Trophoblast cell (in vitro differentiated cells and primary cell): ENCODE results near the gene MED10.

Source experiments
- DNase-seq, 2 donors: peaks; one replicate each; pipeline ENCODE4 v3.0.0-alpha.2; 2016
- H2AFZ ChIP-seq: 2 replicates; pipeline ENCODE4 v1.6.1; 2013; ENCODE audit warnings: low read length, moderate library complexity, mild to moderate bottlenecking; ENCODE audit not compliant: insufficient read depth, poor library complexity
- H2AK5ac ChIP-seq: 2 replicates; pipeline ENCODE4 v1.6.1; 2013; ENCODE audit warnings: mild to moderate bottlenecking, low read length
- H2BK120ac ChIP-seq: 2 replicates; pipeline ENCODE4 v1.6.1; 2013; ENCODE audit warnings: low read length, mild to moderate bottlenecking, moderate library complexity; ENCODE audit not compliant: insufficient read depth, poor library complexity
- H2BK12ac ChIP-seq: 2 replicates; pipeline ENCODE4 v1.6.1; 2013; ENCODE audit warnings: mild to moderate bottlenecking, low read length, moderate library complexity
- H2BK5ac ChIP-seq: 2 replicates; pipeline ENCODE4 v1.6.1; 2013; ENCODE audit warnings: low read length, low read depth, moderate library complexity, mild to moderate bottlenecking; ENCODE audit not compliant: poor library complexity
- H3K14ac ChIP-seq: 2 replicates; pipeline ENCODE4 v1.6.1; 2013; ENCODE audit warnings: mild to moderate bottlenecking, low read length
- H3K18ac ChIP-seq: 2 replicates; pipeline ENCODE4 v1.6.1; 2013; ENCODE audit warnings: mild to moderate bottlenecking, low read length
- H3K23ac ChIP-seq: 2 replicates; pipeline ENCODE4 v1.6.1; 2013; ENCODE audit warnings: low read length
- H3K27ac ChIP-seq: 2 replicates; pipeline ENCODE4 v1.5.1; 2013; ENCODE audit warnings: low read depth, mild to moderate bottlenecking, inconsistent platforms, low read length, moderate library complexity
- H3K27me3 ChIP-seq: 2 replicates; pipeline ENCODE4 v1.6.1; 2013; ENCODE audit warnings: inconsistent platforms, mild to moderate bottlenecking, low read length, moderate library complexity; ENCODE audit not compliant: insufficient read depth
- H3K36me3 ChIP-seq, 2 experiments: 1 replicate in 1 of 2; 2 replicates in 1 of 2; pipeline ENCODE4 v1.6.1; 2013; ENCODE audit warnings: low read length in 2 of 2, mild to moderate bottlenecking in 2 of 2, moderate library complexity in 1 of 2; ENCODE audit not compliant: insufficient read depth in 2 of 2, control insufficient read depth in 1 of 2
- H3K4ac ChIP-seq: 2 replicates; pipeline ENCODE4 v1.6.1; 2013; ENCODE audit warnings: low read depth, mild to moderate bottlenecking, low read length, moderate library complexity
- H3K4me1 ChIP-seq, 2 experiments: 1 replicate in 1 of 2; 2 replicates in 1 of 2; pipeline ENCODE4 v1.6.1; 2013; ENCODE audit warnings: low read length in 2 of 2, mild to moderate bottlenecking in 2 of 2, moderate library complexity in 1 of 2; ENCODE audit not compliant: insufficient read depth in 2 of 2, control insufficient read depth in 1 of 2
- H3K4me2 ChIP-seq: 2 replicates; pipeline ENCODE4 v1.6.1; 2013; ENCODE audit warnings: inconsistent platforms, mild to moderate bottlenecking, low read length, moderate library complexity
- H3K4me3 ChIP-seq: 2 replicates; pipeline ENCODE4 v1.5.1; 2013; ENCODE audit warnings: mild to moderate bottlenecking, low read depth, low read length, inconsistent platforms
- H3K79me1 ChIP-seq: one replicate; pipeline ENCODE4 v1.6.1; 2013; ENCODE audit warnings: low read length
- H3K79me2 ChIP-seq: 2 replicates; pipeline ENCODE4 v1.6.1; 2013; ENCODE audit warnings: low read length, mild to moderate bottlenecking; ENCODE audit not compliant: control insufficient read depth, insufficient read depth, poor library complexity
- H3K9ac ChIP-seq: 2 replicates; pipeline ENCODE4 v1.6.1; 2013; ENCODE audit warnings: mild to moderate bottlenecking, low read length
- H3K9me3 ChIP-seq: 2 replicates; pipeline ENCODE4 v1.6.1; 2013; ENCODE audit warnings: low read depth, mild to moderate bottlenecking, control low read depth, inconsistent platforms, low read length; ENCODE audit not compliant: insufficient read depth
- H4K12ac ChIP-seq: 2 replicates; pipeline ENCODE4 v1.6.1; 2013; ENCODE audit warnings: low read depth, mild to moderate bottlenecking, low read length, moderate library complexity
- H4K8ac ChIP-seq: 2 replicates; pipeline ENCODE4 v1.6.1; 2013; ENCODE audit warnings: low read depth, mild to moderate bottlenecking, low read length, moderate library complexity
- H4K91ac ChIP-seq: one replicate; pipeline ENCODE4 v1.6.1; 2013; ENCODE audit warnings: low read depth, mild to moderate bottlenecking, low read length, moderate library complexity
- WGBS: extraction: QIAGEN DNeasy Blood & Tissue Kit; methylation state at CpG from one replicate; pipeline ENCODE4 v1.1.7; 2013; ENCODE audit warnings: missing lambda C conversion rate; ENCODE audit not compliant: insufficient read length, insufficient coverage; ENCODE audit errors: extremely low coverage; 5-methylcytosine and 5-hydroxymethylcytosine counted together

MED10 gene

DNA sequence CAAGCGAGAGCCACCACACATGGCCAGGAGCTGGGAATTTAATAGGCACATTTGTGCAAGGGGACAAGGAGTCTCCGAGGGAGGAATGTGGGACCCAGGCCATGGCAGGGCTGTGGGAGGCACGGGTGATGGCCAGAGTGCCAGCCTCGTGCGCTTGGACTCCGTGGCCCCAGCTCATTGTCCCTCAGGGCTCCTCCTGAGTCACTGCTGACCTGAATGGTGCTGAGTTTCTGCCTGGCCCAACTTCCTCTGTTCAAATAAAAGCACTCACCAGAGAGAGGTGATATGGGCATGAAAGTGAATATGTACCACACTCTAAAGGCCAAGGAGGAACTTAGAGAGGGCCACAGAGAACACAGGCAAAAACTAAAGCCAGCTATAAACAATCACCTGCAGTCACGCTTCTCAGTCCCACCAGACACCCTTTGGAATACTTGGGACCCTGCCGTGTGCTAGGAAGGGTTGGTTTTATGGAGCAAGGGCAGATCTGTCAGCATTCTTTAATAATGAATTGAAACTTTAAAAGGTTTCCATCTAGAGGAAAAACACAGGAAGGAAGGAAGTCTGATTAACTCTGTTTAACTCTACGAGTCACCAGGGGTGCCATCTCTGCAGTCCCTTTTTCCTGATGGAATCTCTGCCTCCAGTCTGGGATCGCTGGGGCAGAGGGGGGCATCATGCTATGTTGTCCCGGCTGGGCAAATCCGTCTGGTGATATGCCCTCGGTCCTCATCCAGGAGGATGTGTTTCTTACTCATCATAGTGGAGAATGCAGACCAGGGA is 45.2 kb upstream of the MED10 start:
- no peak overlapping the region for H3K4me3 ChIP-seq
- H2BK12ac ChIP-seq: no peak overlapping the region
- no peak overlapping the region for H4K91ac ChIP-seq
- no CpG with 5 or more reads among the region's 13 CpGs for WGBS
- no peak overlapping the region for H2AK5ac ChIP-seq
- H3K4ac ChIP-seq: no peak overlapping the region
- H3K4me1 ChIP-seq: no peaks in the 10 kb centered on the region
- H3K23ac ChIP-seq: no peak overlapping the region
- no peak overlapping the region for H3K18ac ChIP-seq
- no peak overlapping the region for H2AFZ ChIP-seq
- H3K27ac ChIP-seq: no peak overlapping the region
- H3K36me3 ChIP-seq: no peaks in the 10 kb centered on the region
- H3K9me3 ChIP-seq: no peaks in the 10 kb centered on the region
- H3K14ac ChIP-seq: no peak overlapping the region
- H4K12ac ChIP-seq: no peak overlapping the region
- no peak overlapping the region for H2BK120ac ChIP-seq
- no peaks in the 10 kb centered on the region for H3K27me3 ChIP-seq
- no peaks in the 10 kb centered on the region for H3K79me2 ChIP-seq
- H3K79me1 ChIP-seq: no peaks in the 10 kb centered on the region
- H2BK5ac ChIP-seq: no peak overlapping the region
- H3K9ac ChIP-seq: peak overlapping the region; percentile 37
- H4K8ac ChIP-seq: no peak overlapping the region
- no peak for DNase-seq
- H3K4me2 ChIP-seq: no peak overlapping the region

DNA sequence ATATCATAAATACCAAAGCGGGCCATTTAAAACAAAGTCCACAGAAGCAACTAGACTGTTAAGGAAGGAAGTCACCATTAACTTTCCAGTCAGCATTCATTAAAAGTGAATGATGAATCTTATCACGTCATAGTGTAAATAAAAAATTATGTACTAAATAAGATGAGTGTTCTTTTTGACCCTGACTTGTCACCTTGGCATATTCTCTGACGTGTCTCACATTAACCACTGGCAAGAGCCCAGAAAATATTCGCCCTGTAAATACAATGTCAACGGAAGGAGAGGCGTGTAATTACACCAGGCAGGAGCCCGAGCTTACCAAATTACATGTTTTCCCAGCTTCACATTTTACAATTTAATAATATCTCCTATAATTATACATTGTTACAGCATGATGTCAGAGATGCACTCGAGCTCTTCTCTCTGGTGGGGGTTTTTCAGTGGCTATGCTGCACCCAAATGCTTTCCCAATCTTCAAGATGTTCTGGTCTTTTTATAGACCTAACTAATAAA is 41.0 kb upstream of the MED10 start:
- Histone ChIP-seq H2BK120ac (no peak overlapping the region), H3K27me3 (no peaks in the 10 kb centered on the region), H3K14ac (no peak overlapping the region), H3K27ac (no peak overlapping the region), H2AK5ac (no peak overlapping the region), H4K12ac (no peak overlapping the region), H3K79me2 (no peaks in the 10 kb centered on the region), H3K4ac (no peak overlapping the region), H3K4me3 (no peak overlapping the region), H4K91ac (no peak overlapping the region), H2BK5ac (no peak overlapping the region), H3K4me1 (no peaks in the 10 kb centered on the region), H3K9me3 (peaks cover 6% of the 10 kb centered on the region), H2AFZ (no peak overlapping the region), H3K79me1 (no peaks in the 10 kb centered on the region), H3K9ac (no peak overlapping the region), H2BK12ac (no peak overlapping the region), H3K23ac (no peak overlapping the region), H3K4me2 (no peak overlapping the region), H4K8ac (no peak overlapping the region), H3K36me3 (no peaks in the 10 kb centered on the region), H3K18ac (no peak overlapping the region)
- peak in 1 of 2 donors; percentile 17 for DNase-seq
- WGBS: no CpG with 5 or more reads among the region's 8 CpGs

DNA sequence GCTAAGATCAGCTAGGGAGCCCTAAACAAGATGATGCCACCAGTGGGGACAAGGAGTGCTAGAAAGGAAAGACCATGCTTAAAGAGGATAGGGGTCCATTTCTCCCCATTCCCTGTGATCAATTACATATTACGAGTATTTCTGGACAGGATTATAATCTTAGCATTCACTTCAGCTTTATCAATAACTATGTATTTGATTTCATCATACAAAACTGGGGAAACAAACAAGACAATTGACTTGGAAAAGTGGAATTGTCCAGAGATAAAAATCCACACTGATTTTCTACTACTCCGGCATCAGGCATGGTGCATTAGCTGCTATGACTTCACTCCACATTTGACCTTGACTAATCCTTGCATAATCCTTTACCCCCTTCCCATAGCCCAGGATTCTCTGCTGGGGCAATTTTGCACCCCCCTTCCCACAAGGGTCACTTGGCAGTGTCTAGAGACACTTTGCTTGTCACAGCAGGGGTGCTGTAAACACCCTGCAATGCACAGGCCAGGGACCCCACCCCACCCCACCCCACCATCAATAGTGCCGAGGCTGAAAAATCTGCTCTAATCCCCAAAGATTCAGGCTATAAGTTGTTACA is 40.4 kb upstream of the MED10 start:
- H3K27me3 ChIP-seq: no peaks in the 10 kb centered on the region
- no peak overlapping the region for H2BK120ac ChIP-seq
- H3K4me1 ChIP-seq: no peaks in the 10 kb centered on the region
- no peaks in the 10 kb centered on the region for H3K79me2 ChIP-seq
- H3K79me1 ChIP-seq: no peaks in the 10 kb centered on the region
- H3K9me3 ChIP-seq: peaks cover 6% of the 10 kb centered on the region
- no peak overlapping the region for H2AFZ ChIP-seq
- H3K18ac ChIP-seq: no peak overlapping the region
- no peak overlapping the region for H4K8ac ChIP-seq
- no peak overlapping the region for H3K14ac ChIP-seq
- H3K9ac ChIP-seq: no peak overlapping the region
- no peak overlapping the region for H3K4me2 ChIP-seq
- no peak overlapping the region for H3K4ac ChIP-seq
- no peak overlapping the region for H2AK5ac ChIP-seq
- no peak for DNase-seq
- no peak overlapping the region for H4K91ac ChIP-seq
- no peak overlapping the region for H4K12ac ChIP-seq
- H3K23ac ChIP-seq: no peak overlapping the region
- no peak overlapping the region for H2BK5ac ChIP-seq
- no peak overlapping the region for H3K4me3 ChIP-seq
- no peaks in the 10 kb centered on the region for H3K36me3 ChIP-seq
- H3K27ac ChIP-seq: no peak overlapping the region
- H2BK12ac ChIP-seq: no peak overlapping the region
- no CpG with 5 or more reads among the region's 3 CpGs for WGBS

DNA sequence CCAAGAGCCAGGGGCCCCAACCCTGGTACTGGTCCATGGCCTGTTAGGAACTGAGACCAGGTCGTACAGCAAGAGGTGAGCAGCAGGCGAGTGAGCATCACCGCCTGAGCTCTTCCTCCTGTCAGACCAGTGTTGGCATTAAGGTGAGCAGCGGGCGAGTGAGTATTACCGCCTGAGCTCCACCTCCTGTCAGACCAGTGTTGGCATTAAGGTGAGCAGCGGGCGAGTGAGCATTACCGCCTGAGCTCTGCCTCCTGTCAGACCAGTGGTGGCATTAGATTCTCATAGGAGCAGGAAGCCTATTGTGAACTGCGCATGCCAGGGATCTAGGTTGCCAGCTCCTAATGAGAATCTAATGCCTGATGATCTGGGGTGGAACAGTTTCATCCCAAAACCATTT is 39.3 kb upstream of the MED10 start:
- no peak overlapping the region for H3K9ac ChIP-seq
- WGBS: no CpG with 5 or more reads among the region's 10 CpGs
- no peak overlapping the region for H4K8ac ChIP-seq
- H4K91ac ChIP-seq: no peak overlapping the region
- no peaks in the 10 kb centered on the region for H3K27me3 ChIP-seq
- no peak overlapping the region for H3K27ac ChIP-seq
- peaks cover 6% of the 10 kb centered on the region for H3K9me3 ChIP-seq
- H3K14ac ChIP-seq: no peak overlapping the region
- H2BK12ac ChIP-seq: no peak overlapping the region
- no peak overlapping the region for H3K18ac ChIP-seq
- H3K79me2 ChIP-seq: no peaks in the 10 kb centered on the region
- H3K23ac ChIP-seq: no peak overlapping the region
- H2BK120ac ChIP-seq: no peak overlapping the region
- H3K4ac ChIP-seq: no peak overlapping the region
- DNase-seq: no peak
- no peak overlapping the region for H2AFZ ChIP-seq
- H2BK5ac ChIP-seq: no peak overlapping the region
- H3K4me3 ChIP-seq: no peak overlapping the region
- H3K79me1 ChIP-seq: no peaks in the 10 kb centered on the region
- H3K36me3 ChIP-seq: no peaks in the 10 kb centered on the region
- no peaks in the 10 kb centered on the region for H3K4me1 ChIP-seq
- no peak overlapping the region for H3K4me2 ChIP-seq
- no peak overlapping the region for H4K12ac ChIP-seq
- H2AK5ac ChIP-seq: no peak overlapping the region
